ENCODE results near the gene PKDREJ.

- TF ChIP-seq POLR2A (IDR thresholded peaks at IDR 0.05; ENCODE audit: low read length) (no peak), GATA1 (IDR thresholded peaks at IDR 0.05; ENCODE audit: low read depth, low read length) (no peak)
Observed at GRCh38 chr22:46250783-46251125, 12.4 kb downstream of the PKDREJ start.
